Measurements from ENCODE around the gene TXNRD1.
"Not testable (repeated sequence)": the region's sequence is repeated elsewhere in the genome, so short reads cannot be mapped to it uniquely, and the experiment has no call there.

DNA sequence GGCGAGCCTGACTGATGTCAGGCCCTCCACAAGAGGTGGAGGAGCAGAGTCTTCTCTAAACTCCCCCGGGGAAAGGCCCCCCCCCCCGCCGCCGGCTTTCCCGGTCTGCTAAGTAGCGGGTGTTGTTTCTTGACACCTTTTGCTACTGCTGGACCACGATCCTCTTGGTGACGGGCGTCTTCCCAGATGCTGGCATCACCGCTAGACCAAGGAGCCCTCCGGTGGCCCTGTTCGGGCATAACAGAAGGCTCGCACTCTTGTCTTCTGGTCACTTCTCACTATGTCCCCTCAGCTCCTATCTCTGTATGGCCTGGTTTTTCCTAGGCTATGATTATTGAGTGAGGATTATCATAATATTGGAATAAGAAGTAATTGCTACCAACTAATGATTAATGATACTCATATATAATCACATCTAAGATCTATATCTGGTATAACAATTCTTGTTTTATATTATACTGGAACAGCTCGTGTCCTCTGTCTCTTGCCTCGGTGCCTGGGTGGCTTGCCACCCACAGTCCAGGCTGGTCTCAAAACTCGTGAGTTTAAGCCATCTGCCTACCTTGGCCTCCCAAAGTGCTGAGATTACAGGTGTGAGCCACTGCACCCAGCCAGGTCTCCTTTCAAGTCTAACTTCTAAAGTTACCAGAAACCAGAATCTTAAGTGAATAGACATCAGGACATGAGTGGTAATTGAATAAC, 78.7 kb downstream of the TXNRD1 start:
- TF ChIP-seq, protein P1, sequence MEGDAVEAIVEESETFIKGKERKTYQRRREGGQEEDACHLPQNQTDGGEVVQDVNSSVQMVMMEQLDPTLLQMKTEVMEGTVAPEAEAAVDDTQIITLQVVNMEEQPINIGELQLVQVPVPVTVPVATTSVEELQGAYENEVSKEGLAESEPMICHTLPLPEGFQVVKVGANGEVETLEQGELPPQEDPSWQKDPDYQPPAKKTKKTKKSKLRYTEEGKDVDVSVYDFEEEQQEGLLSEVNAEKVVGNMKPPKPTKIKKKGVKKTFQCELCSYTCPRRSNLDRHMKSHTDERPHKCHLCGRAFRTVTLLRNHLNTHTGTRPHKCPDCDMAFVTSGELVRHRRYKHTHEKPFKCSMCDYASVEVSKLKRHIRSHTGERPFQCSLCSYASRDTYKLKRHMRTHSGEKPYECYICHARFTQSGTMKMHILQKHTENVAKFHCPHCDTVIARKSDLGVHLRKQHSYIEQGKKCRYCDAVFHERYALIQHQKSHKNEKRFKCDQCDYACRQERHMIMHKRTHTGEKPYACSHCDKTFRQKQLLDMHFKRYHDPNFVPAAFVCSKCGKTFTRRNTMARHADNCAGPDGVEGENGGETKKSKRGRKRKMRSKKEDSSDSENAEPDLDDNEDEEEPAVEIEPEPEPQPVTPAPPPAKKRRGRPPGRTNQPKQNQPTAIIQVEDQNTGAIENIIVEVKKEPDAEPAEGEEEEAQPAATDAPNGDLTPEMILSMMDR (IDR thresholded peaks at IDR 0.05): not testable (repeated sequence)
- not testable (repeated sequence) for TF ChIP-seq POLR2A, POLR2AphosphoS5, EP300 (IDR thresholded peaks at IDR 0.05)
